ENCODE data around the gene SVIL.
A peak's percentile ranks its signal among the peaks of the same experiment; 100 is the strongest.

Gene SVIL

GRCh38 chr10:29634764-29635625 lies at the start of gene SVIL:
Gene SVIL (minus strand): TSS chr10:29634971. CDS start chr10:29555058, 79,913 bp downstream.
- no peak for DNase-seq (ENCODE audit: low read depth)

- peak; percentile 27 for DNase-seq (ENCODE audit: low read depth)
These were observed 47.1 kb upstream of the SVIL start for GRCh38 chr10:29681676-29682448.

- DNase-seq (ENCODE audit: low read depth) = no peak
These were observed 45.3 kb upstream of the SVIL start for GRCh38 chr10:29680091-29680490.

GRCh38 chr10:29676732-29677131 lies 42.0 kb upstream of the SVIL start:
- no peak for DNase-seq (ENCODE audit: low read depth)

- DNase-seq (ENCODE audit: low read depth) = no peak
These were observed 41.2 kb upstream of the SVIL start for GRCh38 chr10:29675984-29676383.

GRCh38 chr10:29671968-29672367 lies 37.2 kb upstream of the SVIL start:
- no peak for DNase-seq (ENCODE audit: low read depth)

GRCh38 chr10:29671228-29671780 lies 36.5 kb upstream of the SVIL start:
- no peak for DNase-seq (ENCODE audit: low read depth)

GRCh38 chr10:29670761-29671160 lies 36.0 kb upstream of the SVIL start:
- DNase-seq (ENCODE audit: low read depth) = no peak

GRCh38 chr10:29669149-29669548 lies 34.4 kb upstream of the SVIL start:
- no peak for DNase-seq (ENCODE audit: low read depth)

GRCh38 chr10:29668628-29669027 lies 33.9 kb upstream of the SVIL start:
- DNase-seq (ENCODE audit: low read depth) = no peak

- no peak for DNase-seq (ENCODE audit: low read depth)
These were observed 32.4 kb upstream of the SVIL start for GRCh38 chr10:29667191-29667590.

GRCh38 chr10:29666201-29666600 lies 31.4 kb upstream of the SVIL start:
- no peak for DNase-seq (ENCODE audit: low read depth)

GRCh38 chr10:29663718-29664117 lies 28.9 kb upstream of the SVIL start:
- DNase-seq (ENCODE audit: low read depth) = no peak

- peak; percentile 49 for DNase-seq (ENCODE audit: low read depth)
These were observed 24.5 kb upstream of the SVIL start for GRCh38 chr10:29658984-29659965.

GRCh38 chr10:29657719-29658274 lies 23.0 kb upstream of the SVIL start:
- DNase-seq (ENCODE audit: low read depth) = no peak

GRCh38 chr10:29656451-29656992 lies 21.8 kb upstream of the SVIL start:
- no peak for DNase-seq (ENCODE audit: low read depth)

GRCh38 chr10:29652192-29652591 lies 17.4 kb upstream of the SVIL start:
- no peak for DNase-seq (ENCODE audit: low read depth)

- DNase-seq (ENCODE audit: low read depth) = no peak
These were observed 17.0 kb upstream of the SVIL start for GRCh38 chr10:29651767-29652166.

- no peak for DNase-seq (ENCODE audit: low read depth)
These were observed 15.8 kb upstream of the SVIL start for GRCh38 chr10:29650552-29650944.

- no peak for DNase-seq (ENCODE audit: low read depth)
These were observed 15.1 kb upstream of the SVIL start for GRCh38 chr10:29649561-29650551.

Data from stimulated activated CD8-positive, alpha-beta memory T cell treated with anti-CD3 and anti-CD28 coated beads, Interleukin-12 subunit alpha, Interleukin-12 subunit beta, amount 100 ng/mL, for 4 hours (primary cell).